Liver (tissue), 9 donors: ENCODE measurements around the gene NCLN. TPM values are rescaled to one million over a fixed set of nuclear protein-coding genes. Genes with fewer than 3 reads are reported as not detected.

Source experiments
- DNase-seq: peaks from one replicate; pipeline ENCODE4 v3.0.0-alpha.2; 2017; ENCODE audit warnings: low spot score
- H3K27ac ChIP-seq, 2 donors: one replicate each; pipeline ENCODE4 v1.7.0; 2013; ENCODE audit warnings: inconsistent platforms in 2 of 2, low read length in 2 of 2, control low read depth in 1 of 2, low read depth in 1 of 2, mild to moderate bottlenecking in 1 of 2
- H3K27me3 ChIP-seq, 4 donors: one replicate each; pipeline versions ENCODE4 v1.6.1 to v1.7.0; 2013; ENCODE audit warnings: low read length in 3 of 4, inconsistent platforms in 1 of 4, mild to moderate bottlenecking in 1 of 4, moderate library complexity in 1 of 4; ENCODE audit not compliant: control insufficient read depth in 4 of 4, insufficient read depth in 4 of 4
- H3K36me3 ChIP-seq, 4 donors: one replicate each; pipeline versions ENCODE4 v1.6.1 to v1.7.0; 2013; ENCODE audit warnings: low read length in 3 of 4, mild to moderate bottlenecking in 3 of 4, low read depth in 1 of 4, moderate library complexity in 1 of 4; ENCODE audit not compliant: control insufficient read depth in 4 of 4, insufficient read depth in 3 of 4
- H3K4me1 ChIP-seq, 4 donors: one replicate each; pipeline versions ENCODE4 v1.6.1 to v1.7.0; 2013; ENCODE audit warnings: low read length in 3 of 4, mild to moderate bottlenecking in 3 of 4, moderate library complexity in 1 of 4; ENCODE audit not compliant: control insufficient read depth in 4 of 4, insufficient read depth in 4 of 4
- H3K4me3 ChIP-seq, 3 donors: one replicate each; pipeline versions ENCODE4 v1.6.1 to v1.7.0; 2013; ENCODE audit warnings: low read length in 3 of 3, control low read depth in 1 of 3, low read depth in 1 of 3, mild to moderate bottlenecking in 1 of 3
- H3K9ac ChIP-seq, 2 donors: one replicate each; pipeline ENCODE4 v1.7.0; 2013; ENCODE audit warnings: low read length in 2 of 2, mild to moderate bottlenecking in 2 of 2, moderate library complexity in 2 of 2, control low read depth in 1 of 2, low read depth in 1 of 2
- H3K9me3 ChIP-seq, 4 donors: one replicate each; pipeline versions ENCODE4 v1.6.1 to v1.7.0; 2013; ENCODE audit warnings: low read length in 3 of 4; ENCODE audit not compliant: control insufficient read depth in 4 of 4
- CTCF ChIP-seq: fragments of 150-350 bp; IDR thresholded peaks from 2 replicates; pipeline ENCODE4 v1.5.1; 2017; ENCODE audit warnings: improper control_type of control experiment, low read depth, low read length; ENCODE audit not compliant: missing input control
- EGR1 ChIP-seq, 2 donors: IDR thresholded peaks; 2 replicates each; pipeline ENCODE4 v1.6.1; 2016 to 2018; ENCODE audit warnings: antibody characterized with exemption in 2 of 2, low read depth in 2 of 2
- FOXA1 ChIP-seq: IDR thresholded peaks from 2 replicates; pipeline ENCODE4 v1.6.1; 2016; ENCODE audit warnings: antibody characterized with exemption
- FOXA2 ChIP-seq: IDR thresholded peaks from 2 replicates; pipeline ENCODE4 v1.6.1; 2016; ENCODE audit warnings: antibody characterized with exemption
- GABPA ChIP-seq, 2 donors: IDR thresholded peaks in 1 of 2; conservative IDR thresholded peaks in 1 of 2; 2 replicates each; pipeline ENCODE4 v1.6.1; 2016; ENCODE audit warnings: antibody characterized with exemption in 2 of 2, mild to moderate bottlenecking in 1 of 2, moderate library complexity in 1 of 2
- HNF4A ChIP-seq, 2 donors: conservative IDR thresholded peaks; 2 replicates each; pipeline ENCODE4 v1.6.1; 2016; ENCODE audit warnings: antibody characterized with exemption in 2 of 2, mild to moderate bottlenecking in 2 of 2
- HNF4G ChIP-seq: IDR thresholded peaks from 2 replicates; pipeline ENCODE4 v1.6.1; 2016; ENCODE audit warnings: antibody characterized with exemption
- JUND ChIP-seq, 2 donors: IDR thresholded peaks; 2 replicates each; pipeline ENCODE4 v1.6.1; 2016; ENCODE audit warnings: antibody characterized with exemption in 2 of 2
- NR2F2 ChIP-seq: IDR thresholded peaks from 2 replicates; pipeline ENCODE4 v1.6.1; 2016; ENCODE audit warnings: antibody characterized with exemption
- REST ChIP-seq: IDR thresholded peaks from 2 replicates; pipeline ENCODE4 v1.6.1; 2016; ENCODE audit warnings: antibody characterized with exemption, mild to moderate bottlenecking
- RXRA ChIP-seq, 2 donors: IDR thresholded peaks; 2 replicates each; pipeline ENCODE4 v1.6.1; 2017 to 2018; ENCODE audit warnings: antibody characterized with exemption in 2 of 2, mild to moderate bottlenecking in 1 of 2
- SP1 ChIP-seq: IDR thresholded peaks from 2 replicates; pipeline ENCODE4 v1.6.1; 2018; ENCODE audit warnings: antibody characterized with exemption, mild to moderate bottlenecking
- TAF1 ChIP-seq: conservative IDR thresholded peaks from 2 replicates; pipeline ENCODE4 v1.6.1; 2016; ENCODE audit warnings: antibody characterized with exemption, mild to moderate bottlenecking
- YY1 ChIP-seq: IDR thresholded peaks from 2 replicates; pipeline ENCODE4 v1.6.1; 2016; ENCODE audit warnings: antibody characterized with exemption, mild to moderate bottlenecking
- WGBS: extraction: QIAGEN DNeasy Blood & Tissue Kit; methylation state at CpG from one replicate; pipeline ENCODE4 v1.1.7; 2013; 5-methylcytosine and 5-hydroxymethylcytosine counted together
- polyA plus RNA-seq, 2 donors: library from polyadenylated mRNA; stranded (reverse) in 1 of 2; unstranded in 1 of 2; fragments of 200-250 nt in 1 of 2; fragments of >200 nt in 1 of 2; fragmentation: Nextera tagmentation in 1 of 2; extraction: Ambion mirVana in 1 of 2; gene quantifications; one replicate each; pipeline versions ENCODE4 v1.2.1 to v1.2.3, GENCODE V29; 2013 to 2015
- total RNA-seq, 2 donors: library from RNA; depleted of rRNA; stranded (reverse); fragments of >200 nt; gene quantifications; one replicate each; pipeline ENCODE4 v1.2.3, GENCODE V29; 2014
- donor health status: healthy.
- donor health status: healthy.
- donor health status: healthy.
- donor health status: healthy.
- donor health status: healthy.

The NCLN gene
- total and polyA plus RNA-seq, 4 donors = 29.5 to 50.8 (median 38.4) TPM

- WGBS = 57% methylated on average over 40 of the region's 40 CpGs
- no peak for DNase-seq
- no peak within 1 kb of the TSS for H3K9ac ChIP-seq
- peak within 1 kb of the TSS; percentile 20 to 50 for H3K27ac ChIP-seq
- H3K9me3 ChIP-seq = no peaks in the 10 kb centered on the region
- TF ChIP-seq FOXA2 = no peak
- TF ChIP-seq JUND (IDR thresholded peaks at IDR 0.05) = no peak
- TF ChIP-seq HNF4G = no peak
- no peak for TF ChIP-seq REST
- TF ChIP-seq NR2F2 = no peak
- no peak for TF ChIP-seq TAF1
- no peak for TF ChIP-seq HNF4A (conservative IDR thresholded peaks at IDR 0.05)
- no peak for TF ChIP-seq EGR1 (IDR thresholded peaks at IDR 0.05; ENCODE audit: low read depth in 2 of 2)
- TF ChIP-seq YY1 = no peak
- no peak for TF ChIP-seq GABPA (IDR thresholded peaks at IDR 0.05 in 1 of 2, conservative IDR thresholded peaks at IDR 0.05 in 1 of 2)
- no peaks in the 10 kb centered on the region for H3K4me1 ChIP-seq
- H3K27me3 ChIP-seq = no peaks in the 10 kb centered on the region
- H3K4me3 ChIP-seq = peak within 1 kb of the TSS in 2 of 3 donors; percentile 17 to 35
- no peaks in the 10 kb centered on the region for H3K36me3 ChIP-seq
These were observed 49.6 kb upstream of the NCLN start, which contains the start of gene GNA15 for GRCh38 chr19:3135961-3136683. GNA15 (plus strand) TSS chr19:3136033; CDS start chr19:3136451, 418 bp downstream.

- 68% methylated on average over 16 of the region's 16 CpGs for WGBS
- Histone ChIP-seq H3K4me1 (no peaks in the 10 kb centered on the region), H3K9me3 (no peaks in the 10 kb centered on the region), H3K9ac (no peak overlapping the region), H3K27ac (peak overlapping the region; percentile 20 to 50), H3K27me3 (no peaks in the 10 kb centered on the region), H3K36me3 (no peaks in the 10 kb centered on the region), H3K4me3 (peak overlapping the region in 1 of 3 donors; percentile 35)
- no peak for DNase-seq
- no peak for TF ChIP-seq YY1
- TF ChIP-seq TAF1 = no peak
- TF ChIP-seq GABPA (IDR thresholded peaks at IDR 0.05 in 1 of 2, conservative IDR thresholded peaks at IDR 0.05 in 1 of 2) = no peak
- TF ChIP-seq SP1 = no peak
- no peak for TF ChIP-seq HNF4G
- no peak for TF ChIP-seq CTCF
- no peak for TF ChIP-seq EGR1 (IDR thresholded peaks at IDR 0.05; ENCODE audit: low read depth in 2 of 2)
- TF ChIP-seq RXRA (IDR thresholded peaks at IDR 0.05) = no peak
- no peak for TF ChIP-seq FOXA1
These were observed 49.1 kb upstream of the NCLN start for GRCh38 chr19:3136684-3137055.
